HPDE6-E6E7 (cell line): ENCODE data around the gene SECTM1.

ENCODE experiments used
- DNase-seq: peaks from one replicate; pipeline ENCODE4 v3.0.0; 2011; ENCODE audit warnings: missing footprints; ENCODE audit errors: extremely low spot score

Gene SECTM1

DNA sequence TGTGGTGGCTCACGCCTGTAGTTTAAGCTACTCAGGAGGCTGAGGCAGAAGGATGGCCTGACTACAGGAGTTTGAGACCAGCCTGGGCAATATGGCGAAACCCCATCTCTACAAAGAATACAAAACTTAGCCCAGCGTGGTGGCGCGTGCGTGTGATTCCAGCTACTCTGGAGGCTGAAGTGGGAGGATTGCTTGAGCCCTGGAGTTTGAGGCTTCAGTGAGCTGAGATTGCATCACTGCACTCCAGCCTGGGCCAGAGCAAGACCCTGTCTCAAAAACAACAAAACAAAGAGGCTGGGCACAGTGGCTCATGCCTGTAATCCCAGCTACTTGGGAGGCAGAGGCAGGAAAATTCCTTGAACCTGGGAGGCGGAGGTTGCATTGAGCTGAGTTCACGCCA, 53.0 kb downstream of the SECTM1 start:
- DNase-seq, result no peak

DNA sequence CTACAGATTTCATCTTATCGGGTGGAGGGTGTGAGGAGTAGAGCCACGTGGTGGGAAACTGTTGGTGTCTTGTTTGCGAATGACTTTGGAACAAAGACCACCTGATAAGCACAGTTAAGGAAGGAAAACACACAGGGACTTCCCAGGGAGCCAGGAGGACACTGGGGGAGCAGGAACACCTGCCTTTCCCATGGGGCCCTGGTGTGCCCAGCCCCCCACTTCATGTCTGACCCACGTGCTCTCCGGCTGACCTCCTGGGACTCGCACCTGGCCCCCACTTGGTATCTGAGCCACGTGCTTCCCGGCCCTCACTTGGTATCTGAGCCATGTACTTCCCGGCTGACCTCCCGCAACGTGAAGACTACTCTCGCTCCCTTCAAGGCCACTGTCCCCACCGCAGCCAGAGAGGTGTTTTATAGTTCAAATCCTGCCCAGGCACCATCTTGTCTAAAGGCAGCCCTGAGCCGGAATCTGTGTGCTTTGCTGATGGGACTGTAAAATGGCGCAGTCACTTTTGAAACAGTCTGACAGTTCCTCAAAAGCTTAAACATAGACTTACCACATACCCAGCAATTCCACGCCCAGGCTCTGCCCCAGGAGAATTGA, 54.7 kb downstream of the SECTM1 start:
- DNase-seq, result no peak

GRCh38 chr17:82278308-82278707, 55.3 kb downstream of the SECTM1 start:
- DNase-seq, result no peak

- DNase-seq, result no peak
These were observed 55.7 kb downstream of the SECTM1 start for GRCh38 chr17:82277851-82278250.

- DNase-seq, result no peak
These were observed 56.6 kb downstream of the SECTM1 start for GRCh38 chr17:82276938-82277337.

DNA sequence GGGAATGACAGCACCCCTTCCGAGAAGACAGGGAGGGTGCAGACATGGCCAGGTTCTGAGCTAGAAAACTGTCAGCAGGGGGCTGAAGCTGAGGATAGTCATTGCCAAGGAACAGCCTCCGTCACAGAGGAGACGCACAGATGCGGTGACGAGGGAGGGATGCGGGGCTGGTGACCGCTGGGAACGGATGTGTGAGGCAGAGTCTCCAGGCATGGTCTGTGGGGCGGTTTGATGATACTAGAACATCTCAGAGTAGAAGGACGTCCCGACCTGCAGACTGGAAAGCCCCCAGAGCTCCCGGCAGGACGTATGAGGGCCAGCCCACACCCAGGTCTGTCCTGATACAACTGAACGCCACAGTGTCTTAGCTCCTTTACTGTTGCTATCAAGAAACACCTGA, 58.2 kb downstream of the SECTM1 start:
- DNase-seq, result no peak

GRCh38 chr17:82274134-82275020, 59.2 kb downstream of the SECTM1 start:
- no peak for DNase-seq

GRCh38 chr17:82273327-82274133, 60.0 kb downstream of the SECTM1 start, which contains the start of gene CSNK1D:
Gene CSNK1D, minus strand, starts transcription at chr17:82273700. Its CDS starts 319 bp downstream, at chr17:82273381.
- peak; percentile 80 for DNase-seq

DNA sequence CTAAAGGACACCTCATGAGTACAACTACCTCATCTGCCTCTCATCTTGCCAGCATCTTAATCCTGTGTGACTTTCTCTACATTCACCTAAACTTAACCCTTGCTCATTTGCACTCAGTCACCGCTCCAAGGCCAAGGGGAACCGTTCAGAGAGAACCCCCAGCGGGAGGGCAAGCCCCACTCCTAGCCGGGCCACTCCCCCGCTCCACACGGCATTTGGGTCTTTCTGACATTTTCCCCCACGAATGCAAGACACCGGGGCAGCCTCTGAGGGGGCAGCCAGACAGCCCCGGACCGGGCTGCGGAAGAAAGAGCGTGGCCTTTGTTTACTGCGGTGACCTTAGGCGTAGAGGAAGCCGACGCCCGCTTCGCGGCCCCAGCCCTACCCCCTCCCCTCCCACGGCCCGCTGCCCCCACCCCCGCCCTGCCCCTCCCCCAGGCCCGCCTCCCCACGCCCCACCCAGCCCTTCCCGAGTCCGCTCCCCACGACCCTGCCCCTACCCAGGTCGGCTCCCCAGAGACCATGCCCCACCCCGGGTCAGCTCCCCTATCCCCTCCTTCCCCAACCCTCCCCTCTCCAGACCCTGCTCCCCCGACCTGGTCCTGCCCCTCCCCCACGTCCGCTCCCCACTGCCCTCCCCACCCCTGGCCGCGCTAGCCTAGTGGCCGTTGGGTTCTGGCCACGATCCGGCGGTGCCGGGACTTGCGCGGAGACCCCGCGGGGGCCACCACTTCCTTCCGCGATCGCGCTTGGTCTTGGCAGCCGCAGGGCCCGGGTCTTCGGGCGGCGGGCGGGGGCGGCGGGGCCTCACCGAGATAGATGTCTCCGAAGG, 60.9 kb downstream of the SECTM1 start:
- no peak for DNase-seq

GRCh38 chr17:82271401-82271800, 62.2 kb downstream of the SECTM1 start:
- DNase-seq, result no peak
